Measurements from ENCODE around the gene CITED2. TPM values are rescaled to one million over a fixed set of nuclear protein-coding genes. Genes with fewer than 3 reads are reported as not detected.
A peak's percentile ranks its signal among the peaks of the same experiment; 100 is the strongest.

Gene CITED2
- total and polyA plus RNA-seq, 7 donors: 15.3 to 414 (median 118) TPM

- no peaks in the 10 kb centered on the region for H3K9me3 ChIP-seq
- H3K27ac ChIP-seq: peak overlapping the region; percentile 77
- H3K27me3 ChIP-seq (ENCODE audit: insufficient read depth in 3 of 3, low read length in 2 of 3): no peaks in the 10 kb centered on the region
- peaks cover 48% of the 10 kb centered on the region for H3K4me1 ChIP-seq
- no peak for ATAC-seq
- DNase-seq: no peak
- no peaks in the 10 kb centered on the region for H3K36me3 ChIP-seq (ENCODE audit: insufficient read depth in 1 of 2, low read depth in 1 of 2)
- no peak overlapping the region for H3K4me3 ChIP-seq
- no peak for TF ChIP-seq CTCF (IDR thresholded peaks at IDR 0.05)
- intact Hi-C loops (cut with DNase I): loop anchor here in 1 of 2 donors (5.0 kb wide), 1 partner anchor 38 kb away; no protein-coding TSS in a partner anchor
- WGBS, 3 donors: 89 to 94% (median 90%) methylated on average over 5 of the region's 5 CpGs
These were observed 38.8 kb downstream of the CITED2 start for GRCh38 chr6:139335447-139336210.

GRCh38 chr6:139334806-139335446 is 39.5 kb downstream of the CITED2 start:
- Histone ChIP-seq H3K4me1 (peaks cover 48% of the 10 kb centered on the region), H3K27ac (peak overlapping the region; percentile 77), H3K36me3 (ENCODE audit: insufficient read depth in 1 of 2, low read depth in 1 of 2) (no peaks in the 10 kb centered on the region), H3K27me3 (ENCODE audit: insufficient read depth in 3 of 3, low read length in 2 of 3) (no peaks in the 10 kb centered on the region), H3K4me3 (no peak overlapping the region), H3K9me3 (no peaks in the 10 kb centered on the region)
- DNase-seq (no peak), ATAC-seq (peak; percentile 27 to 69 (median 66))
- intact Hi-C loops (cut with DNase I): loop anchor here in 1 of 2 donors (5.0 kb wide), 1 partner anchor 38 kb away; no protein-coding TSS in a partner anchor
- 41 to 47% (median 44%) methylated on average over 5 of the region's 5 CpGs for WGBS, 3 donors
- TF ChIP-seq CTCF (IDR thresholded peaks at IDR 0.05): no peak

- DNase-seq: no peak
- 55 to 64% (median 61%) methylated on average over 3 of the region's 3 CpGs for WGBS, 3 donors
- intact Hi-C loops (cut with DNase I): no loop called here
- TF ChIP-seq CTCF (IDR thresholded peaks at IDR 0.05): no peak
- ATAC-seq: no peak
- Histone ChIP-seq H3K4me3 (no peak overlapping the region), H3K27ac (no peak overlapping the region), H3K36me3 (ENCODE audit: insufficient read depth in 1 of 2, low read depth in 1 of 2) (no peaks in the 10 kb centered on the region), H3K27me3 (ENCODE audit: insufficient read depth in 3 of 3, low read length in 2 of 3) (no peaks in the 10 kb centered on the region), H3K4me1 (peaks cover 12% of the 10 kb centered on the region), H3K9me3 (no peaks in the 10 kb centered on the region)
These were observed 43.5 kb downstream of the CITED2 start for GRCh38 chr6:139330826-139331500.

GRCh38 chr6:139330306-139330705 is 44.1 kb downstream of the CITED2 start:
- Histone ChIP-seq H3K36me3 (ENCODE audit: insufficient read depth in 1 of 2, low read depth in 1 of 2) (no peaks in the 10 kb centered on the region), H3K27me3 (ENCODE audit: insufficient read depth in 3 of 3, low read length in 2 of 3) (no peaks in the 10 kb centered on the region), H3K27ac (no peak overlapping the region), H3K4me3 (no peak overlapping the region), H3K9me3 (no peaks in the 10 kb centered on the region), H3K4me1 (peaks cover 9% of the 10 kb centered on the region)
- 43 to 63% (median 50%) methylated on average over 5 of the region's 5 CpGs for WGBS, 3 donors
- ATAC-seq: peak in 1 of 4 donors; percentile 44
- no peak for DNase-seq
- TF ChIP-seq CTCF (IDR thresholded peaks at IDR 0.05): no peak
- intact Hi-C loops (cut with DNase I): no loop called here
